ENCODE data around the gene GAS2L1. TPM values are rescaled to one million over a fixed set of nuclear protein-coding genes. Genes with fewer than 3 reads are reported as not detected.
A peak's percentile ranks its signal among the peaks of the same experiment; 100 is the strongest.

The GAS2L1 gene
- total RNA-seq, 3 donors from 2014 or later: 12.2 to 19.3 (median 15.7) TPM

DNA sequence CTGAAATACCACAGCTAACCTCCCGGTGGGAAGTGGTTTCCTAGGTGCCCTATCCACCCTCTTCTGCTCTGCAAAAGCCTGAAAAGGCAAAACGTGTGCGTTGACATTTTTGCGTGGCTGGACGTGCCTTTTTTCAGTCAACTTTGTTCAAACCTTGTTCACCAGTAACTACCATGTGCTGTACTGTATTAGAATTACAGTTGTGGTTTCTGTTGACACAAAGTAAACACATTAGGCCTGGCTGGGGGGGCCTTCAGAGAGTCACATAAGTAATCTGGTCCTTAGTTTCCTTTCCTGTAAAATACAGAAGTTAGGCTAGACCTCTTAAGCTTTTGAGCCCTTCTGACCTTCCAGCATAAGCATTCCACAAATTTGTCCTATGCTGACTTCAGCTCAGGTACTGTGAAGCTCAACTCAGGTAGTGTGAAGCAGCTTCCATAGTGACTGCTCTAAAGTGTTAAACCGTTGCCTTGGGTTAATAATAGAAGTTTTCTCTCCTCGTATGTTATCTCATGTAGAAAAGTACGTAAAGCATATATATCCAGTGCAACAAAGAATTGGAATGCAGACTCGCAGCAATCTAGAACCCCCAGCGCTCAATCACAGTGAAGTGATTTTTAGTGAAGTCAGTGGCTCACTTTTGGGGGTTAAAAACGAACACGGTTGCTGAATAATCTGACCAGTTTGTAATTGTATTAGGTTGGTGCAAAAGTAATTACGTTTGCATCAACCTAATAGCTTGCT, 36.5 kb upstream of the GAS2L1 start:
- H3K36me3 ChIP-seq: no peaks in the 10 kb centered on the region
- TF ChIP-seq POLR2AphosphoS5 (IDR thresholded peaks at IDR 0.05) (no peak), POLR2A (IDR thresholded peaks at IDR 0.05) (no peak)
- TF ChIP-seq, protein P1, sequence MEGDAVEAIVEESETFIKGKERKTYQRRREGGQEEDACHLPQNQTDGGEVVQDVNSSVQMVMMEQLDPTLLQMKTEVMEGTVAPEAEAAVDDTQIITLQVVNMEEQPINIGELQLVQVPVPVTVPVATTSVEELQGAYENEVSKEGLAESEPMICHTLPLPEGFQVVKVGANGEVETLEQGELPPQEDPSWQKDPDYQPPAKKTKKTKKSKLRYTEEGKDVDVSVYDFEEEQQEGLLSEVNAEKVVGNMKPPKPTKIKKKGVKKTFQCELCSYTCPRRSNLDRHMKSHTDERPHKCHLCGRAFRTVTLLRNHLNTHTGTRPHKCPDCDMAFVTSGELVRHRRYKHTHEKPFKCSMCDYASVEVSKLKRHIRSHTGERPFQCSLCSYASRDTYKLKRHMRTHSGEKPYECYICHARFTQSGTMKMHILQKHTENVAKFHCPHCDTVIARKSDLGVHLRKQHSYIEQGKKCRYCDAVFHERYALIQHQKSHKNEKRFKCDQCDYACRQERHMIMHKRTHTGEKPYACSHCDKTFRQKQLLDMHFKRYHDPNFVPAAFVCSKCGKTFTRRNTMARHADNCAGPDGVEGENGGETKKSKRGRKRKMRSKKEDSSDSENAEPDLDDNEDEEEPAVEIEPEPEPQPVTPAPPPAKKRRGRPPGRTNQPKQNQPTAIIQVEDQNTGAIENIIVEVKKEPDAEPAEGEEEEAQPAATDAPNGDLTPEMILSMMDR (IDR thresholded peaks at IDR 0.05): no peak
- H3K9me3 ChIP-seq: no peaks in the 10 kb centered on the region
- intact Hi-C loops (cut with DNase I; ENCODE audit: low total_unique reads): no loop called here
- no peaks in the 10 kb centered on the region for H3K27me3 ChIP-seq
- DNase-seq (ENCODE audit: low spot score in 2 of 2): no peak
- H3K27ac ChIP-seq: peak overlapping the region; percentile 10 to 99
- peaks cover 7 to 16% of the 10 kb centered on the region in 2 donors for H3K4me1 ChIP-seq
- peak overlapping the region; percentile 77 to 95 (median 95) for H3K4me3 ChIP-seq

DNA sequence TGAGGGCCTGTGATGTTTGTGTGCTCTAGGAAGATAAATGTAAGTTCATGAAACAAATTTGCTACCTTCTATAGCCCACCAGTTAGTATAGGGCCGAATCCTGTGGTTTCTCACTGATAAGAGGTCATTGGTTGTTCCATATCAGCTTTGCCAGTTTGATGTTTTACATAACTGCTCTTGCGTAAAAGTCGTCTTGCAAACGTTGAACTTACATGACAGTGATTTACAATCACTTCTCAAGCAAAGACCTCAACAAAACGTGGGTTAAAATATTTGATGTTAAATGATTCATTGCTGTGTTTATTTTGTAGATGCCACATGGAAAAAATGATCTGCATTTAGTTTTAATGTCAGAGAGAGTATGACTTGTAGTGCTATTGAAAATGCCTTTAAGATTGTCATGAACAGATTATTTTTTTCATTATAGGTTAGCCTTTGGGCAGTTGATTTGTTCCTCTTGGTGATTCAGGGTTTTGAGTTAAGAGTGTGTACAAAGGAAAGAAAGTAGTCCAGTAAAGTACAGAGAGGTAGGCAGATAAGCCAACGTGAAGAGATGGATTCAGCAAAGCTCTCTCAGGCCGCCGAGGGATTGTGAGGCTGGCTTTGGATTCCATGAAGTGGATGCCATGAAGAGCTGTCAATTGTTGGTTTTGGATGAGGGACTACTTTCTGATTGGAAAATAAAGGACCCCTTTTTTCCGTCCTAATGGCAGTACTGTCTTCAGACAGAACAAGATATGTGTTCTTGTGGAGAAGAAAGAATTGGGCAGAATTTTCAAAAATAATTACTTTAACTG, 35.8 kb upstream of the GAS2L1 start:
- intact Hi-C loops (cut with DNase I; ENCODE audit: low total_unique reads): no loop called here
- Histone ChIP-seq H3K4me3 (peak overlapping the region; percentile 77 to 95 (median 95)), H3K27me3 (no peaks in the 10 kb centered on the region), H3K36me3 (no peaks in the 10 kb centered on the region), H3K27ac (no peak overlapping the region), H3K9me3 (no peaks in the 10 kb centered on the region), H3K4me1 (peaks cover 7 to 16% of the 10 kb centered on the region in 2 donors)
- no peak for TF ChIP-seq POLR2AphosphoS5 (IDR thresholded peaks at IDR 0.05)
- TF ChIP-seq POLR2A (IDR thresholded peaks at IDR 0.05): no peak
- TF ChIP-seq, protein P1 (IDR thresholded peaks at IDR 0.05): no peak
- DNase-seq (ENCODE audit: low spot score in 2 of 2): no peak

DNA sequence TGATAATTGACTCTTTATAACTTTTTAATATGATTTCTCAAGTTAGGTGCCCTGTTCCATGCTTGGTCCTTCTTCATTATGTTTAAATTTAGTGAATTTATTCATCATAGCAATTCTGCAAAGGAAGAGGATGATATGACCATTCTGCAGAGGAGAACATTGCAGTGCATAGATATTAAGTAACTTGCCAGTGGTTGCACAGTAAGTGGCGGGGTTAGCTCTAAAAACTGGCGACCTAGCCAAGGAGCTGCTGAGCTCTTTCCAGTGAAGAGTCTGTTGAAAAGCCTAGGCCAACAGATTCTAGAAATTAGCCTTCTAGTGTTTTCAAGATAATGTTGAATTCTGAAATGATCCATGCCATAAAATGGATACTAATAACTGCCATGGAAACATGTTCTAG, 33.8 kb upstream of the GAS2L1 start:
- Histone ChIP-seq H3K27ac (no peak overlapping the region), H3K9me3 (no peaks in the 10 kb centered on the region), H3K4me1 (peaks cover 0 to 16% of the 10 kb centered on the region in 2 donors), H3K36me3 (no peaks in the 10 kb centered on the region), H3K4me3 (no peak overlapping the region), H3K27me3 (no peaks in the 10 kb centered on the region)
- no peak for DNase-seq (ENCODE audit: low spot score in 2 of 2)
- TF ChIP-seq POLR2AphosphoS5 (IDR thresholded peaks at IDR 0.05): no peak
- no peak for TF ChIP-seq POLR2A (IDR thresholded peaks at IDR 0.05)
- TF ChIP-seq, protein P1 (IDR thresholded peaks at IDR 0.05): no peak
- intact Hi-C loops (cut with DNase I; ENCODE audit: low total_unique reads): no loop called here

DNA sequence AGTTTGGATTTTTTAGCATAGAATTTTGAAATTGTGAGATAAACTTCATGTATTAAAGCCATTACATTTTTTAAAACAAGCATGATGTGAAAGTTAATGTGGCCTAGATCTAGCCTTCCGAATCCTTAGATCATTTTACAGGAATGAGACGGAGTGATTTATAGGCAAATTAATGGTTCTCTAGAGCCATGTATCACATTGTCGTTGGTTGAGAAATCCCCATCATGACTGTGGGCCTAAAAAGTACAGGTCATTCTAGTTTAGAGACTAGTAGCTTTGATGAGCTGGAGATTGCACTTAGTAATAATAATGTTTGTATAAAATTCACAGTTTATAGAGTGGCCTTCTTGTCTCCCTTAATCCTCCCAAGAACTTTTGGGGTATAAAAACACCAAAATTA, 31.3 kb upstream of the GAS2L1 start:
- no peaks in the 10 kb centered on the region for H3K9me3 ChIP-seq
- TF ChIP-seq, protein P1 (IDR thresholded peaks at IDR 0.05): no peak
- TF ChIP-seq POLR2A (IDR thresholded peaks at IDR 0.05) (no peak), POLR2AphosphoS5 (IDR thresholded peaks at IDR 0.05) (no peak)
- H3K36me3 ChIP-seq: peaks cover 6% of the 10 kb centered on the region
- DNase-seq (ENCODE audit: low spot score in 2 of 2): no peak
- no peaks in the 10 kb centered on the region for H3K27me3 ChIP-seq
- no peak overlapping the region for H3K27ac ChIP-seq
- no peak overlapping the region for H3K4me3 ChIP-seq
- intact Hi-C loops (cut with DNase I; ENCODE audit: low total_unique reads): no loop called here
- peaks cover 0 to 11% of the 10 kb centered on the region in 2 donors for H3K4me1 ChIP-seq
